H1 (cell line): ENCODE data around the gene PAX5. TPM values are rescaled to one million over a fixed set of nuclear protein-coding genes. Genes with fewer than 3 reads are reported as not detected.

Experiments used
- CTCF ChIA-PET: fragments of 300-600 bp; sonication (Branson Sonifier 250); formaldehyde crosslinking; loops from one replicate; lab custom pipeline; 2021; ENCODE audit not compliant: partially characterized antibody; lab: Charles Lee
- POLR2A ChIA-PET: fragments of 300-600 bp; sonication (Branson Sonifier 250); formaldehyde crosslinking; loops from one replicate; lab custom pipeline; 2021; ENCODE audit warnings: inconsistent platforms; ENCODE audit not compliant: partially characterized antibody; lab: Charles Lee
- DNase-seq, 2 experiments: peaks; one replicate each; pipeline versions ENCODE4 v3.0.0 to v3.0.0-alpha.2; 2010 to 2022; ENCODE audit warnings: low spot score in 2 of 2, low read depth in 1 of 2, mixed read lengths in 1 of 2
- FAIRE-seq: peaks from 2 replicates; lab custom pipeline; 2011; peaks lifted over from hg19 to GRCh38; lab: Jason Lieb, UNC
- H2AFZ ChIP-seq: 2 replicates; pipeline ENCODE4 v1.8.1; 2012; ENCODE audit warnings: low read length, inconsistent platforms
- H2AK5ac ChIP-seq: 2 replicates; pipeline ENCODE4 v1.6.1; 2013; ENCODE audit warnings: low read depth, low read length
- H2BK120ac ChIP-seq: replicated peaks from 2 replicates; pipeline ENCODE3; 2013; ENCODE audit warnings: low read depth, low read length, inconsistent platforms
- H2BK12ac ChIP-seq: 2 replicates; pipeline ENCODE4 v1.6.1; 2013; ENCODE audit warnings: low read depth, low read length
- H2BK15ac ChIP-seq: 2 replicates; pipeline ENCODE4 v1.6.1; 2013; ENCODE audit warnings: low read length
- H2BK20ac ChIP-seq: 2 replicates; pipeline ENCODE4 v1.6.1; 2013; ENCODE audit warnings: low read length
- H2BK5ac ChIP-seq: 2 replicates; pipeline ENCODE4 v1.6.1; 2013; ENCODE audit warnings: low read depth, low read length
- H3K14ac ChIP-seq: 2 replicates; pipeline ENCODE4 v1.6.1; 2013; ENCODE audit warnings: inconsistent platforms; ENCODE audit not compliant: insufficient read length
- H3K18ac ChIP-seq: 2 replicates; pipeline ENCODE4 v1.6.1; 2013; ENCODE audit warnings: low read length; ENCODE audit errors: extremely low read depth
- H3K23ac ChIP-seq: 2 replicates; pipeline ENCODE4 v1.6.1; 2013; ENCODE audit warnings: inconsistent platforms; ENCODE audit not compliant: insufficient read length
- H3K23me2 ChIP-seq: 2 replicates; pipeline ENCODE4 v1.6.1; 2013; ENCODE audit warnings: low read depth, low read length
- H3K27ac ChIP-seq: 2 replicates; pipeline ENCODE4 v1.6.1; 2011; ENCODE audit warnings: low read depth, low read length, inconsistent platforms
- H3K27me3 ChIP-seq, 4 experiments: replicated peaks in 1 of 4; 1 replicate in 1 of 4; 2 replicates in 3 of 4; pipeline versions ENCODE4 v1.6.1 to v1.8.1; 2011 to 2013; ENCODE audit warnings: low read length in 3 of 4, mild to moderate bottlenecking in 3 of 4, inconsistent platforms in 2 of 4, mixed read lengths in 2 of 4, moderate library complexity in 1 of 4; ENCODE audit not compliant: control insufficient read depth in 3 of 4, insufficient read depth in 3 of 4; ENCODE audit errors: extremely low read depth in 1 of 4
- H3K36me3 ChIP-seq, 4 experiments: 2 replicates each; pipeline versions ENCODE4 v1.6.1 to v1.8.1; 2011 to 2013; ENCODE audit warnings: mild to moderate bottlenecking in 4 of 4, low read length in 3 of 4, moderate library complexity in 2 of 4, control low read depth in 1 of 4, inconsistent platforms in 1 of 4; ENCODE audit not compliant: insufficient read depth in 4 of 4, control insufficient read depth in 2 of 4
- H3K4ac ChIP-seq: replicated peaks from 2 replicates; pipeline ENCODE3; 2013; ENCODE audit warnings: low read length, low read depth, mixed read lengths, inconsistent platforms; ENCODE audit not compliant: insufficient read length
- H3K4me1 ChIP-seq, 4 experiments: replicated peaks in 1 of 4; 1 replicate in 1 of 4; 2 replicates in 3 of 4; pipeline versions ENCODE4 v1.6.1 to v1.8.1; 2011 to 2013; ENCODE audit warnings: low read length in 3 of 4, inconsistent platforms in 2 of 4, mixed read lengths in 1 of 4; ENCODE audit not compliant: insufficient read depth in 4 of 4, control insufficient read depth in 3 of 4
- H3K4me2 ChIP-seq, 2 experiments: 2 replicates each; pipeline versions ENCODE4 v1.6.1 to v1.8.1; 2011 to 2013; ENCODE audit warnings: low read depth in 2 of 2, low read length in 2 of 2, control low read depth in 1 of 2, inconsistent platforms in 1 of 2, mild to moderate bottlenecking in 1 of 2; ENCODE audit not compliant: insufficient read depth in 1 of 2
- H3K4me3 ChIP-seq, 4 experiments: fragments of 200-600, 300-600 bp in 1 of 4; sonication (generic), shearing (Covaris generic), sonication (Bioruptor Twin) in 1 of 4; 2 replicates each; pipeline versions ENCODE4 v1.5.1 to v1.8.1; 2011 to 2016; ENCODE audit warnings: low read length in 4 of 4, low read depth in 3 of 4, control low read depth in 2 of 4, inconsistent platforms in 2 of 4, mild to moderate bottlenecking in 2 of 4, mixed read lengths in 1 of 4, moderate library complexity in 1 of 4; ENCODE audit not compliant: insufficient read depth in 2 of 4; ENCODE audit errors: extremely low read depth in 1 of 4
- H3K56ac ChIP-seq: replicated peaks from 2 replicates; pipeline ENCODE3; 2013; ENCODE audit warnings: low read depth, mild to moderate bottlenecking, mixed read lengths, low read length, inconsistent platforms; ENCODE audit not compliant: insufficient read length
- H3K79me1 ChIP-seq: 2 replicates; pipeline ENCODE4 v1.6.1; 2013; ENCODE audit warnings: low read depth, low read length, control low read depth
- H3K79me2 ChIP-seq, 2 experiments: 2 replicates each; pipeline versions ENCODE4 v1.6.1 to v1.8.1; 2012 to 2013; ENCODE audit warnings: low read length in 2 of 2, mild to moderate bottlenecking in 2 of 2, inconsistent platforms in 1 of 2; ENCODE audit not compliant: insufficient read depth in 2 of 2, control insufficient read depth in 1 of 2
- H3K9ac ChIP-seq, 4 experiments: replicated peaks in 1 of 4; 1 replicate in 1 of 4; 2 replicates in 3 of 4; pipeline versions ENCODE4 v1.6.1 to v1.8.1; 2011 to 2013; ENCODE audit warnings: low read depth in 3 of 4, low read length in 3 of 4, control low read depth in 2 of 4, mild to moderate bottlenecking in 2 of 4, moderate library complexity in 2 of 4, inconsistent platforms in 1 of 4; ENCODE audit errors: extremely low read depth in 1 of 4
- H3K9me3 ChIP-seq, 2 experiments: 2 replicates each; pipeline versions ENCODE4 v1.6.1 to v1.8.1; 2012 to 2013; ENCODE audit warnings: mild to moderate bottlenecking in 2 of 2, moderate library complexity in 2 of 2, control low read depth in 1 of 2, inconsistent platforms in 1 of 2, low read depth in 1 of 2, low read length in 1 of 2, mixed read lengths in 1 of 2; ENCODE audit not compliant: insufficient read depth in 2 of 2
- H4K20me1 ChIP-seq, 2 experiments: replicated peaks in 1 of 2; 2 replicates each; pipeline versions ENCODE3 to v1.8.1; 2011 to 2013; ENCODE audit warnings: inconsistent platforms in 2 of 2, low read length in 2 of 2, mild to moderate bottlenecking in 1 of 2; ENCODE audit not compliant: insufficient read depth in 2 of 2, control insufficient read depth in 1 of 2
- H4K5ac ChIP-seq: 2 replicates; pipeline ENCODE4 v1.6.1; 2013; ENCODE audit warnings: low read length, low read depth, mixed read lengths, inconsistent platforms; ENCODE audit not compliant: insufficient read length
- H4K8ac ChIP-seq: 2 replicates; pipeline ENCODE4 v1.8.0; 2013; ENCODE audit warnings: mild to moderate bottlenecking, moderate library complexity, low read length, inconsistent platforms; ENCODE audit not compliant: insufficient read depth; ENCODE audit errors: extremely low read depth
- H4K91ac ChIP-seq: replicated peaks from 2 replicates; pipeline ENCODE3; 2013; ENCODE audit warnings: low read length, mixed read lengths, inconsistent platforms; ENCODE audit not compliant: insufficient read length
- EGR1 ChIP-seq: IDR thresholded peaks from 2 replicates; pipeline ENCODE4 v1.6.1; 2011; ENCODE audit warnings: low read depth, low read length, borderline replicate concordance
- HDAC2 ChIP-seq, 2 experiments: fragments of 300-600 bp in 1 of 2; sonication (generic) in 1 of 2; IDR thresholded peaks; 2 replicates each; pipeline ENCODE4 v1.6.1; 2011 to 2012; ENCODE audit warnings: low read depth in 2 of 2, low read length in 2 of 2, mild to moderate bottlenecking in 2 of 2, moderate library complexity in 2 of 2, borderline replicate concordance in 1 of 2, inconsistent platforms in 1 of 2
- SP1 ChIP-seq: IDR thresholded peaks from 2 replicates; pipeline ENCODE4 v1.6.1; 2011; ENCODE audit warnings: low read depth, low read length
- WGBS, 2 experiments: shearing (Covaris generic) in 1 of 2; methylation state at CpG; one replicate each; pipeline versions ENCODE4 v1.1.6 to v1.1.7; 2013 to 2015; ENCODE audit warnings: low lambda C conversion rate in 2 of 2, mixed read lengths in 2 of 2, inconsistent platforms in 1 of 2, low coverage in 1 of 2, missing lambda C conversion rate in 1 of 2; ENCODE audit not compliant: insufficient replicate concordance in 2 of 2, insufficient coverage in 1 of 2, insufficient read length in 1 of 2; ENCODE audit errors: extremely low coverage in 1 of 2, missing lambda C conversion rate in 1 of 2; 5-methylcytosine and 5-hydroxymethylcytosine counted together
- polyA plus RNA-seq, 7 experiments: library from polyadenylated mRNA; depleted of rRNA in 3 of 7; stranded (reverse) in 5 of 7; unstranded in 2 of 7; fragments of >200 nt in 5 of 7; fragments of 200-250 nt in 2 of 7; gene quantifications; 1 replicate in 5 of 7; 2 replicates in 1 of 7; 4 replicates in 1 of 7; pipeline versions ENCODE4 v1.2.1 to v1.2.3, GENCODE V29; 2011 to 2013; ENCODE audit warnings: missing spikeins in 2 of 7, mixed read lengths in 2 of 7
- total RNA-seq: library from RNA; stranded (reverse); fragmentation: NEBNext Ultra II Directional; extraction: Animal tissue kit (Norgen Biotek cat#: 25700); gene quantifications from 2 replicates; pipeline ENCODE4 v1.2.1, GENCODE V29; 2021

The PAX5 gene
- total and polyA plus RNA-seq, 2 of the 8 experiments (the other 6 are each of a cell fraction or from before 2014, with no cell fraction given), result 0.29 to 0.43 TPM

- no peak overlapping the region for H3K9ac ChIP-seq
- no peak overlapping the region for H2BK120ac ChIP-seq
- H3K4me3 ChIP-seq, result no peak overlapping the region
- no peak overlapping the region for H4K5ac ChIP-seq
- TF ChIP-seq SP1 (no peak), HDAC2 (IDR thresholded peaks at IDR 0.05; ENCODE audit: borderline replicate concordance in 1 of 2, low read depth in 2 of 2, low read length in 2 of 2) (no peak), EGR1 (no peak)
- H3K27ac ChIP-seq, result no peak overlapping the region
- H3K14ac ChIP-seq, result no peak overlapping the region
- H3K4ac ChIP-seq, result no peak overlapping the region
- H4K91ac ChIP-seq, result no peak overlapping the region
- no peak overlapping the region for H2BK5ac ChIP-seq
- no peaks in the 10 kb centered on the region for H3K9me3 ChIP-seq
- H3K23me2 ChIP-seq, result peaks cover 5% of the 10 kb centered on the region; the same call in 1 of the 2 replicates
- H3K79me2 ChIP-seq, result no peaks in the 10 kb centered on the region
- DNase-seq (no peak), FAIRE-seq (no peak)
- no peaks in the 10 kb centered on the region for H3K36me3 ChIP-seq
- ChIA-PET CTCF (interaction anchor here (0.9 to 1.3 kb wide), 2 partner anchors 44 to 47 kb away, joined by 3 read pairs; no protein-coding TSS in a partner anchor), POLR2A (no interaction called here)
- no peak overlapping the region for H2BK12ac ChIP-seq
- H2AK5ac ChIP-seq, result no peak overlapping the region
- no peaks in the 10 kb centered on the region for H3K79me1 ChIP-seq
- H3K56ac ChIP-seq, result no peak overlapping the region
- H2BK15ac ChIP-seq, result no peak overlapping the region
- H2AFZ ChIP-seq, result no peak overlapping the region
- H3K18ac ChIP-seq, result no peak overlapping the region
- H4K20me1 ChIP-seq, result no peaks in the 10 kb centered on the region
- 83% methylated on average over 4 of the region's 4 CpGs; no CpG with 5 or more reads in 1 of the 2 experiments for WGBS, 2 experiments
- peak overlapping the region in 1 of 2 experiments; percentile 84; a peak in 1 of 4 replicates for H3K4me2 ChIP-seq
- peaks cover 0 to 23% (median 21%) of the 10 kb centered on the region in 4 experiments; a peak in 6 of 7 replicates for H3K27me3 ChIP-seq
- H4K8ac ChIP-seq, result no peak overlapping the region
- no peak overlapping the region for H2BK20ac ChIP-seq
- H3K4me1 ChIP-seq, result peaks cover 0 to 18% (median 11%) of the 10 kb centered on the region in 4 experiments; a peak in 5 of 7 replicates
- no peak overlapping the region for H3K23ac ChIP-seq
Observed at GRCh38 chr9:36817160-36817834, 216.8 kb downstream of the PAX5 start.
